HCT116 (cell line): ENCODE measurements around the gene RREB1. TPM values are rescaled to one million over a fixed set of nuclear protein-coding genes. Genes with fewer than 3 reads are reported as not detected.

Source experiments
- ATAC-seq: fragments of 200-7000 bp; cut with Tn5 transposase; 2 replicates; pipeline ENCODE4 v1.9.1; 2020; ENCODE audit warnings: mild to moderate bottlenecking, moderate library complexity
- BruUV-seq: library from RNA; stranded (reverse); fragments of 400-500 nt; replicated peaks from 2 replicates; lab custom pipeline; 2021; lab: Mats Ljungman, UMichigan
- CTCF ChIA-PET: fragments of 300-600 bp; sonication (Branson Sonifier 250); formaldehyde crosslinking; loops from one replicate; lab custom pipeline; 2021; ENCODE audit warnings: antibody characterized with exemption; lab: Charles Lee
- POLR2A ChIA-PET: fragments of 300-600, 350-600 bp; sonication (Branson Sonifier 250); formaldehyde crosslinking; loops from one replicate; lab custom pipeline; 2021; ENCODE audit warnings: antibody characterized with exemption; lab: Charles Lee
- RAD21 ChIA-PET, 2 experiments: fragments of 300-600 bp; sonication (Branson Sonifier 250); formaldehyde crosslinking; loops; one replicate each; lab custom pipeline; 2023; ENCODE audit warnings: low total read pairs in 2 of 2; ENCODE audit not compliant: uncharacterized antibody in 2 of 2, unreplicated experiment in 2 of 2, low non-redundant PET in 1 of 2; lab: Charles Lee
- DNase-seq: peaks from one replicate; pipeline ENCODE4 v3.0.0-alpha.2; 2010; ENCODE audit warnings: low read depth, low spot score
- H2AFZ ChIP-seq: fragments of 200-600 bp; shearing (Covaris generic), sonication (generic); 2 replicates; pipeline ENCODE4 v1.6.1; 2017; ENCODE audit warnings: low read depth, mixed run types, mixed read lengths, antibody characterized with exemption, low read length; ENCODE audit not compliant: poor library complexity, severe bottlenecking
- H3K27ac ChIP-seq: 2 replicates; pipeline ENCODE4 v1.5.1; 2012; ENCODE audit warnings: low read depth, low read length
- H3K27me3 ChIP-seq: fragments of 200-600 bp; sonication (generic); 2 replicates; pipeline ENCODE4 v1.6.1; 2016; ENCODE audit warnings: mixed run types, low read length, mixed read lengths; ENCODE audit not compliant: insufficient read depth
- H3K36me3 ChIP-seq, 2 experiments: fragments of 200-500 bp in 1 of 2; fragments of 200-600 bp in 1 of 2; sonication (Bioruptor generic) in 1 of 2; sonication (generic) in 1 of 2; 2 replicates each; pipeline versions ENCODE4 v1.5.1 to v1.6.1; 2014 to 2016; ENCODE audit warnings: low read length in 2 of 2, inconsistent platforms in 1 of 2, mixed read lengths in 1 of 2, mixed run types in 1 of 2; ENCODE audit not compliant: insufficient read depth in 2 of 2, control insufficient read depth in 1 of 2
- H3K4me1 ChIP-seq, 2 experiments: fragments of 200-600 bp in 1 of 2; sonication (generic) in 1 of 2; 2 replicates each; pipeline versions ENCODE4 v1.5.1 to v1.6.1; 2012 to 2017; ENCODE audit warnings: low read length in 2 of 2, inconsistent platforms in 1 of 2, mild to moderate bottlenecking in 1 of 2, mixed read lengths in 1 of 2, mixed run types in 1 of 2, moderate library complexity in 1 of 2; ENCODE audit not compliant: insufficient read depth in 2 of 2, control insufficient read depth in 1 of 2
- H3K4me2 ChIP-seq: fragments of 200-600 bp; sonication (generic); 2 replicates; pipeline ENCODE4 v1.6.1; 2017; ENCODE audit warnings: mixed run types, low read length, mixed read lengths
- H3K4me3 ChIP-seq, 2 experiments: fragments of 200-600 bp in 1 of 2; sonication (generic) in 1 of 2; replicated peaks in 1 of 2; 2 replicates each; pipeline ENCODE4 v1.5.1; 2011 to 2016; ENCODE audit warnings: low read length in 2 of 2, control low read depth in 1 of 2, low read depth in 1 of 2, mild to moderate bottlenecking in 1 of 2, mixed read lengths in 1 of 2, mixed run types in 1 of 2
- H3K79me2 ChIP-seq: fragments of 200-600 bp; sonication (generic); 2 replicates; pipeline ENCODE4 v1.6.1; 2017; ENCODE audit warnings: mild to moderate bottlenecking, mixed run types, low read length, moderate library complexity, mixed read lengths; ENCODE audit not compliant: insufficient read depth
- H3K9ac ChIP-seq: fragments of 200-600 bp; sonication (generic); 2 replicates; pipeline ENCODE4 v1.6.1; 2016; ENCODE audit warnings: low read length, mixed read lengths
- H3K9me2 ChIP-seq: fragments of 200-600 bp; sonication (generic), shearing (Covaris generic); 2 replicates; pipeline ENCODE4 v1.6.1; 2017; ENCODE audit warnings: mixed run types, mild to moderate bottlenecking, moderate library complexity; ENCODE audit not compliant: insufficient read depth
- H3K9me3 ChIP-seq, 2 experiments: fragments of 200-500 bp in 1 of 2; fragments of 200-600 bp in 1 of 2; sonication (Bioruptor generic) in 1 of 2; sonication (generic) in 1 of 2; 2 replicates each; pipeline ENCODE4 v1.6.1; 2014 to 2017; ENCODE audit warnings: low read length in 2 of 2, mixed read lengths in 2 of 2, inconsistent platforms in 1 of 2, low read depth in 1 of 2, mild to moderate bottlenecking in 1 of 2, mixed run types in 1 of 2, moderate library complexity in 1 of 2; ENCODE audit not compliant: control insufficient read depth in 1 of 2, insufficient read depth in 1 of 2
- H4K20me1 ChIP-seq: fragments of 200-600 bp; sonication (generic), shearing (Covaris generic); 2 replicates; pipeline ENCODE4 v1.6.1; 2017; ENCODE audit warnings: mixed run types, mild to moderate bottlenecking, moderate library complexity; ENCODE audit not compliant: insufficient read depth
- CBX3 ChIP-seq: IDR thresholded peaks from 2 replicates; pipeline ENCODE4 v1.6.1; 2012; ENCODE audit warnings: low read depth
- CEBPB ChIP-seq: IDR thresholded peaks from 2 replicates; pipeline ENCODE4 v1.6.1; 2012; ENCODE audit warnings: low read depth
- EGR1 ChIP-seq: IDR thresholded peaks from 2 replicates; pipeline ENCODE4 v1.6.1; 2012; ENCODE audit warnings: low read depth
- EZH2 ChIP-seq: fragments of 200-600 bp; sonication (generic); IDR thresholded peaks from 2 replicates; pipeline ENCODE4 v1.6.1; 2017; ENCODE audit warnings: antibody characterized with exemption, mixed run types
- MAX ChIP-seq: IDR thresholded peaks from 2 replicates; pipeline ENCODE4 v1.6.1; 2012
- REST ChIP-seq: IDR thresholded peaks from 2 replicates; pipeline ENCODE4 v1.6.1; 2012; ENCODE audit warnings: low read depth
- SIN3A ChIP-seq: IDR thresholded peaks from 2 replicates; pipeline ENCODE4 v1.6.1; 2012; ENCODE audit warnings: low read depth
- SP1 ChIP-seq: IDR thresholded peaks from 2 replicates; pipeline ENCODE4 v1.6.1; 2012; ENCODE audit warnings: low read depth
- intact Hi-C: fragments of 100-400 bp; cut with micrococcal nuclease; formaldehyde crosslinking; loops from 2 replicates; pipeline ENCODE4 v1.10.0; 2022
- total RNA-seq: library from RNA; stranded (reverse); gene quantifications from one replicate; pipeline ENCODE4 v1.2.1, GENCODE V29; 2021; ENCODE audit not compliant: unreplicated experiment
- TF ChIP-seq, protein P1 (sequence below): IDR thresholded peaks from 2 replicates; pipeline ENCODE4 v1.6.1; 2012

Gene RREB1
- total RNA-seq, 1 experiment from 2014 or later: 47.9 TPM

- DNase-seq (no peak), ATAC-seq (no peak)
- Histone ChIP-seq H3K9me2 (no peaks in the 10 kb centered on the region), H3K27ac (no peak overlapping the region), H3K79me2 (no peaks in the 10 kb centered on the region), H2AFZ (no peak overlapping the region), H3K4me1 (no peaks in the 10 kb centered on the region), H3K4me3 (no peak overlapping the region), H3K4me2 (no peak overlapping the region), H4K20me1 (no peaks in the 10 kb centered on the region), H3K36me3 (peaks cover 0 to 12% of the 10 kb centered on the region in 2 experiments; a peak in 3 of 4 replicates), H3K9me3 (no peaks in the 10 kb centered on the region), H3K9ac (no peak overlapping the region), H3K27me3 (no peaks in the 10 kb centered on the region)
- POLR2A ChIA-PET: interaction anchor here (1.6 kb wide), 1 partner anchor 14 kb away, joined by 3 read pairs; no protein-coding TSS in a partner anchor
- CTCF ChIA-PET: interaction anchor here (0.6 to 0.8 kb wide), 2 partner anchors 8 to 15 kb away, joined by 3 to 4 read pairs; no protein-coding TSS in a partner anchor
- RAD21 ChIA-PET: no interaction called here
- BruUV-seq: no TSS peak
- no peak for TF ChIP-seq CBX3
- TF ChIP-seq EGR1: no peak
- TF ChIP-seq SP1: no peak
- no peak for TF ChIP-seq SIN3A
- no peak for TF ChIP-seq REST
- no peak for TF ChIP-seq CEBPB
- TF ChIP-seq MAX: no peak
- no peak for TF ChIP-seq EZH2
- TF ChIP-seq, protein P1, sequence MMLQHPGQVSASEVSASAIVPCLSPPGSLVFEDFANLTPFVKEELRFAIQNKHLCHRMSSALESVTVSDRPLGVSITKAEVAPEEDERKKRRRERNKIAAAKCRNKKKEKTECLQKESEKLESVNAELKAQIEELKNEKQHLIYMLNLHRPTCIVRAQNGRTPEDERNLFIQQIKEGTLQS: no peak
- intact Hi-C loops: no loop called here
Measured at GRCh38 chr6:7251646-7252260, 144.0 kb downstream of the RREB1 start.
